ENCODE data around the gene CCNA1.

The CCNA1 gene

DNA sequence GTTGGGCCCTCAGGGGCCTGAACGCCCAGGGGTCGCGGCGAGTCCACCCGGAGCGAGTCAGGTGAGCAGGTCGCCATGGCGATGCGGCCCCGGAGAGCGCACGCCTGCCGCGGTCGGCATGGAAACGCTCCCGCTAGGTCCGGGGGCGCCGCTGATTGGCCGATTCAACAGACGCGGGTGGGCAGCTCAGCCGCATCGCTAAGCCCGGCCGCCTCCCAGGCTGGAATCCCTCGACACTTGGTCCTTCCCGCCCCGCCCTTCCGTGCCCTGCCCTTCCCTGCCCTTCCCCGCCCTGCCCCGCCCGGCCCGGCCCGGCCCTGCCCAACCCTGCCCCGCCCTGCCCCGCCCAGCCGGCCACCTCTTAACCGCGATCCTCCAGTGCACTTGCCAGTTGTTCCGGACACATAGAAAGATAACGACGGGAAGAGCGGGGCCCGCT lies at the start of gene CCNA1:
TSS of gene CCNA1 (plus strand) at position 390 of the 439 bp plus-strand sequence. CDS start 562 bp downstream, outside the sequence.
- H3K36me3 ChIP-seq (ENCODE audit: control insufficient read depth, insufficient read depth, low read length): no peaks in the 10 kb centered on the region
- H3K27me3 ChIP-seq (ENCODE audit: control insufficient read depth, insufficient read depth, low read length): peaks cover 8% of the 10 kb centered on the region
- no peak within 1 kb of the TSS for H3K9ac ChIP-seq (ENCODE audit: low read length)
- H3K27ac ChIP-seq (ENCODE audit: low read depth, low read length): no peak within 1 kb of the TSS
- peak within 1 kb of the TSS; percentile 61 for H3K4me3 ChIP-seq (ENCODE audit: low read length)
- peaks cover 8% of the 10 kb centered on the region for H3K4me1 ChIP-seq (ENCODE audit: control insufficient read depth, insufficient read depth, low read length)

DNA sequence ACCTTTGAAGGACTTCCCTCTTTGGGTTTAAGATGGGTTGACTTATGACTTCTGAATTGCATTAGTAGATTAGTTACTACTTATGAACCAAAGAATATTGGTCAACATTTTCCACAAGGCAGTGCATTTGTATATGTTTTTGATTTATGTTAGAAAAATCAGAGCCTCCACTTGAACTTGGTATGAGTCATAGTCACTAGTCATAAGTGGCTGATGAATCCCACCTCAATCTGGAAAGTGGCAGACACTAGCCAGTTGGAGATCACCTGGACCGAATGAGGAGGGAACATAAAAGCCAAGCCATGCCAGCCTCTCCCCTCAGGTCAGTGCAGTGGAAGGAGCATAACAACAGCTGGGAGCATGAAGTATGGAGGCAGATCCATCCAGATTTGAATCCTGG lies 46.8 kb upstream of the CCNA1 start:
- H3K27ac ChIP-seq (ENCODE audit: low read depth, low read length): no peak overlapping the region
- H3K4me3 ChIP-seq (ENCODE audit: low read length): no peak overlapping the region
- no peaks in the 10 kb centered on the region for H3K36me3 ChIP-seq (ENCODE audit: control insufficient read depth, insufficient read depth, low read length)
- no peak overlapping the region for H3K9ac ChIP-seq (ENCODE audit: low read length)
- no peaks in the 10 kb centered on the region for H3K27me3 ChIP-seq (ENCODE audit: control insufficient read depth, insufficient read depth, low read length)
- no peaks in the 10 kb centered on the region for H3K4me1 ChIP-seq (ENCODE audit: control insufficient read depth, insufficient read depth, low read length)

- H3K4me1 ChIP-seq (ENCODE audit: control insufficient read depth, insufficient read depth, low read length): no peaks in the 10 kb centered on the region
- H3K27ac ChIP-seq (ENCODE audit: low read depth, low read length): no peak overlapping the region
- no peak overlapping the region for H3K4me3 ChIP-seq (ENCODE audit: low read length)
- H3K9ac ChIP-seq (ENCODE audit: low read length): no peak overlapping the region
- no peaks in the 10 kb centered on the region for H3K36me3 ChIP-seq (ENCODE audit: control insufficient read depth, insufficient read depth, low read length)
- H3K27me3 ChIP-seq (ENCODE audit: control insufficient read depth, insufficient read depth, low read length): no peaks in the 10 kb centered on the region
Measured at GRCh38 chr13:36395280-36395679, 37.0 kb upstream of the CCNA1 start.

DNA sequence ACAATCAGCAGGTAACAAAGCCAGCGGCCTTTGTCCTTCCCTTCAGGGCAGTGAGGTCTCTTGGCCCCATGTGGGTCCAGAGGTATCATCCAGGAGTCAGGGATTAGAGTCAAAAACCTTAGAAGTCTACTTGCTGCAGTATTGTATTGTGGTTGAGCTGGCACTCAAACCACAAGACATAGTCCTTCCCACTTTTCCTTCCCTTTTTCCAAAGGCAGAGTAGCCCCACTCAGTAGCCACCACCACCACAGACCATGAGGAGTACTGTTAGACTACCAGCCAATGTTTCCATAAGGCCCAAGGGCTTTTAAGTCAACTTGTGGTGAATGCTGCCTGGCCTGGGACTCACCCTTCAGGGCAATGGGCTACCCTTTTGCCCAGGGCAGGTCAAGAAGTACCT lies 27.1 kb upstream of the CCNA1 start:
- Histone ChIP-seq H3K4me1 (ENCODE audit: control insufficient read depth, insufficient read depth, low read length) (no peaks in the 10 kb centered on the region), H3K27ac (ENCODE audit: low read depth, low read length) (no peak overlapping the region), H3K36me3 (ENCODE audit: control insufficient read depth, insufficient read depth, low read length) (no peaks in the 10 kb centered on the region), H3K4me3 (ENCODE audit: low read length) (no peak overlapping the region), H3K27me3 (ENCODE audit: control insufficient read depth, insufficient read depth, low read length) (no peaks in the 10 kb centered on the region), H3K9ac (ENCODE audit: low read length) (no peak overlapping the region)

GRCh38 chr13:36412736-36413135 lies 19.6 kb upstream of the CCNA1 start:
- no peak overlapping the region for H3K9ac ChIP-seq (ENCODE audit: low read length)
- no peaks in the 10 kb centered on the region for H3K27me3 ChIP-seq (ENCODE audit: control insufficient read depth, insufficient read depth, low read length)
- peak overlapping the region; percentile 70 for H3K27ac ChIP-seq (ENCODE audit: low read depth, low read length)
- no peak overlapping the region for H3K4me3 ChIP-seq (ENCODE audit: low read length)
- no peaks in the 10 kb centered on the region for H3K4me1 ChIP-seq (ENCODE audit: control insufficient read depth, insufficient read depth, low read length)
- no peaks in the 10 kb centered on the region for H3K36me3 ChIP-seq (ENCODE audit: control insufficient read depth, insufficient read depth, low read length)

- Histone ChIP-seq H3K27me3 (ENCODE audit: control insufficient read depth, insufficient read depth, low read length) (no peaks in the 10 kb centered on the region), H3K9ac (ENCODE audit: low read length) (no peak overlapping the region), H3K4me1 (ENCODE audit: control insufficient read depth, insufficient read depth, low read length) (no peaks in the 10 kb centered on the region), H3K27ac (ENCODE audit: low read depth, low read length) (peak overlapping the region; percentile 70), H3K36me3 (ENCODE audit: control insufficient read depth, insufficient read depth, low read length) (no peaks in the 10 kb centered on the region), H3K4me3 (ENCODE audit: low read length) (no peak overlapping the region)
Measured at GRCh38 chr13:36413161-36413560, 19.1 kb upstream of the CCNA1 start.

DNA sequence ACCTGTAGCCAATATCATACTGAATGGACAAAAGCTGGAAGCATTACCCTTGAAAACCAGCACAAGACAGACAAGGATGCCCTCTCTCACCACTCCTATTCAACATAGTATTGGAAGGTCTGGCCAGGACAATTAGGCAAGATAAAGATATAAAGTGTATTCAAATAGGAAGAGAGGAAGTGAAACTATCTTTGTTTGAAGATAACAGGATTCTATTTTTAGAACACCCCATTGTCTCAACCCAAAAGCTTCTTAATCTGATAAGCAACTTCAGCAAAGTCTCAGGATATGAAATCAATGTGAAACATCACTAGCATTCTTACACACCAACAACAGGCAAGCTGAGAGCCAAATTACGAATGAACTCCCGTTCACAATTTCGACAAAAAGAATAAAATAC lies 17.8 kb upstream of the CCNA1 start:
- H3K36me3 ChIP-seq (ENCODE audit: control insufficient read depth, insufficient read depth, low read length): no peaks in the 10 kb centered on the region
- no peak overlapping the region for H3K9ac ChIP-seq (ENCODE audit: low read length)
- H3K27ac ChIP-seq (ENCODE audit: low read depth, low read length): no peak overlapping the region
- no peak overlapping the region for H3K4me3 ChIP-seq (ENCODE audit: low read length)
- no peaks in the 10 kb centered on the region for H3K27me3 ChIP-seq (ENCODE audit: control insufficient read depth, insufficient read depth, low read length)
- H3K4me1 ChIP-seq (ENCODE audit: control insufficient read depth, insufficient read depth, low read length): no peaks in the 10 kb centered on the region

DNA sequence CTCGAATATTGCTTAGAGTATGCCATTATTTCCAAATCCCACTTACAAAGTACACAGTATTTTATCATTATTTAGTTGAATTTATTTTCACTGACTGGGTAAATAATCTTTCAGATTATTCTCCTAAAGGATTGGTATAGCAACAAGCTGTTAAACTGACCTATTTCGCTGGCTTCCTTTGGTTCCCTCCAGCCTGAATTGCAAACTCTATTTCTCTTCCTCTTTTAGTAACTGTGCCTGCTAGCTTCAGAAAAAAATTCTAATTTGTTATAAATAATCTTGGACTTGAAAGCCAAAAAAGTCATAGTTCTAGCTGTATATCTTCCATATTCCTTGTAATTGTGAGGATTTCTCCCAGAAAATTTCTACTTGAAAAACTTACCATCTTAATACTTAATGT lies 15.0 kb upstream of the CCNA1 start:
- H3K4me3 ChIP-seq (ENCODE audit: low read length): no peak overlapping the region
- no peak overlapping the region for H3K27ac ChIP-seq (ENCODE audit: low read depth, low read length)
- no peaks in the 10 kb centered on the region for H3K27me3 ChIP-seq (ENCODE audit: control insufficient read depth, insufficient read depth, low read length)

GRCh38 chr13:36418022-36418805 lies 14.1 kb upstream of the CCNA1 start:
- no peaks in the 10 kb centered on the region for H3K36me3 ChIP-seq (ENCODE audit: control insufficient read depth, insufficient read depth, low read length)
- no peaks in the 10 kb centered on the region for H3K4me1 ChIP-seq (ENCODE audit: control insufficient read depth, insufficient read depth, low read length)
- no peak overlapping the region for H3K4me3 ChIP-seq (ENCODE audit: low read length)
- H3K27ac ChIP-seq (ENCODE audit: low read depth, low read length): no peak overlapping the region
- no peak overlapping the region for H3K9ac ChIP-seq (ENCODE audit: low read length)
- no peaks in the 10 kb centered on the region for H3K27me3 ChIP-seq (ENCODE audit: control insufficient read depth, insufficient read depth, low read length)

More for the DNA sequence above, 15.0 kb upstream of the CCNA1 start:
- Histone ChIP-seq H3K4me1 (ENCODE audit: control insufficient read depth, insufficient read depth, low read length) (no peaks in the 10 kb centered on the region), H3K36me3 (ENCODE audit: control insufficient read depth, insufficient read depth, low read length) (no peaks in the 10 kb centered on the region), H3K9ac (ENCODE audit: low read length) (no peak overlapping the region)

DNA sequence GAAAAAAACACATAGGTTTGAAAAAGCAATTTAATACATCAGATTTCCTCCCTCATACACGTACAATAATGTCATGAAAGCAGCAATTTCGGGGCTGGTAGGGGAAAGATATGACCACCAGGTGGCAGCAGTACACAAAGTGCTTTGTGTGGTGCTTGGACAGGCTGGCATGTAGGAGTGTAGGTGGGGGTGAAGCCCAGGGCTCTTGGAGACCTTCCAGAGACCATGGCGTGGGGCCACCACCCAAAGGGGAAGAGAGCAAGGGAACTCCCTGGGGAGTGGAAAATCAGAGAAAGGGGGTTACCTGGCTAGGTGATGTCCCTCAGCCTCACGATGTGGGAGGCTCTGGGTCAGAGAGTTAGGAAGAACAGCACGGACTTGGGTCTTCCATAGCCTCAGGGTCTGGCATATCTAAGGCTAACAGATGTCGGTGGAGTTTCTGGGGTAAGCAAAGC lies 11.8 kb upstream of the CCNA1 start:
- no peak overlapping the region for H3K4me3 ChIP-seq (ENCODE audit: low read length)
- no peak overlapping the region for H3K9ac ChIP-seq (ENCODE audit: low read length)
- H3K4me1 ChIP-seq (ENCODE audit: control insufficient read depth, insufficient read depth, low read length): no peaks in the 10 kb centered on the region
- H3K36me3 ChIP-seq (ENCODE audit: control insufficient read depth, insufficient read depth, low read length): no peaks in the 10 kb centered on the region
- no peaks in the 10 kb centered on the region for H3K27me3 ChIP-seq (ENCODE audit: control insufficient read depth, insufficient read depth, low read length)
- H3K27ac ChIP-seq (ENCODE audit: low read depth, low read length): no peak overlapping the region

DNA sequence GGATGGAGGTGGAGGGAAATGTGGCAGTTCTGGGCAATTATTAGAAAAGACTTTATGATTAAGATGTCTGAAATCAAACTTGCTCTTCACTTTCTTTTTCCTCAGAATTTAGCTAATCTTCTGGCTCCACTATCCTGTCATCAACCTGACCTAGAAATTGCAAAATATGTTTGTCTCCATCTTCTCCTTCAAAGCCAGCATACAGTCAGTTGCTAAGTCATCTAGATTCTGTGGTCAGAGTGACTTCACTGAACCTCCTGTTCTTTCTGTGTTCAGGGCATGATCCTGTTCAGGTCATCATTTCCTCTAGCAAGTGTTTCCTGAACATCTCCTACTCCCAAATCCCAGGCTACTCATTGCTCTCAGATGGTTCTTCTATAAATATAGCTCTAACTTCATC lies 10.8 kb upstream of the CCNA1 start:
- H3K9ac ChIP-seq (ENCODE audit: low read length): no peak overlapping the region
- H3K4me1 ChIP-seq (ENCODE audit: control insufficient read depth, insufficient read depth, low read length): no peaks in the 10 kb centered on the region
- no peak overlapping the region for H3K27ac ChIP-seq (ENCODE audit: low read depth, low read length)
- H3K27me3 ChIP-seq (ENCODE audit: control insufficient read depth, insufficient read depth, low read length): no peaks in the 10 kb centered on the region
- no peak overlapping the region for H3K4me3 ChIP-seq (ENCODE audit: low read length)
- H3K36me3 ChIP-seq (ENCODE audit: control insufficient read depth, insufficient read depth, low read length): no peaks in the 10 kb centered on the region

DNA sequence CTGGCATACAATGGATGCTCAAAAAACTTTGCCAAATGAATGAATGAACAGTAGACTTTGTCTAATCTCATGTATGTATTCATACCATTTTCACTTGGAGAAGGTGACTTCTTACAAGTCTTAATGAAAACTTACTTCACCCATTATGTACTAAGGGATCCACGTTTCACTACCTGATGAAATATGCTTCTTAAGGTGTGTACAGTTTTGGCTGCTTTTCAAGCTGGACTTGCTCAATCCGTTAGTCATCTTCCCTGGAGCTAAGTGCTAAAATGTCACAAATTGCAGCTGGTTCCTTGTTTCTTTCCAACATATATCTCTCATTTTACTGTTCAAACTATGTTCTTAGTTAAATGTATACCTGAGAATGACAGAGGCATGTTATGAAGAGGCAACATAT lies 4.2 kb upstream of the CCNA1 start:
- Histone ChIP-seq H3K36me3 (ENCODE audit: control insufficient read depth, insufficient read depth, low read length) (no peaks in the 10 kb centered on the region), H3K27ac (ENCODE audit: low read depth, low read length) (no peak overlapping the region), H3K9ac (ENCODE audit: low read length) (no peak overlapping the region), H3K4me3 (ENCODE audit: low read length) (no peak overlapping the region), H3K27me3 (ENCODE audit: control insufficient read depth, insufficient read depth, low read length) (peaks cover 8% of the 10 kb centered on the region), H3K4me1 (ENCODE audit: control insufficient read depth, insufficient read depth, low read length) (peaks cover 8% of the 10 kb centered on the region)
